UCSD-AML1 (cell line): Measurements from ENCODE around the gene PNMA6F.

ENCODE experiments used
- DNase-seq: peaks from one replicate; lab custom pipeline; 2025; ENCODE audit not compliant: unreplicated experiment; lab: John Stamatoyannopoulos, UW

Gene PNMA6F

GRCh38 chrX:153321381-153322124 is at the start of gene PNMA6F:
TSS of gene PNMA6F (minus strand) at chrX:153321767. CDS start at chrX:153320674, 1,093 bp downstream.
- no peak for DNase-seq

- no peak for DNase-seq
Observed at GRCh38 chrX:153371256-153371655, 49.7 kb upstream of the PNMA6F start.

GRCh38 chrX:153370293-153371055 is 48.9 kb upstream of the PNMA6F start:
- DNase-seq: no peak

GRCh38 chrX:153366878-153367538 is 45.4 kb upstream of the PNMA6F start:
- no peak for DNase-seq

GRCh38 chrX:153366119-153366518 is 44.6 kb upstream of the PNMA6F start:
- DNase-seq: no peak

GRCh38 chrX:153365670-153366069 is 44.1 kb upstream of the PNMA6F start:
- DNase-seq: no peak

- DNase-seq: no peak
Observed at GRCh38 chrX:153361781-153362397, 40.3 kb upstream of the PNMA6F start.

- DNase-seq: no peak
Observed at GRCh38 chrX:153357877-153358276, 36.3 kb upstream of the PNMA6F start.

GRCh38 chrX:153353416-153353815 is 31.8 kb upstream of the PNMA6F start:
- DNase-seq: no peak

- no peak for DNase-seq
Observed at GRCh38 chrX:153352858-153353257, 31.3 kb upstream of the PNMA6F start.

- DNase-seq: no peak
Observed at GRCh38 chrX:153351981-153352380, 30.4 kb upstream of the PNMA6F start.

- DNase-seq: no peak
Observed at GRCh38 chrX:153349952-153350351, 28.4 kb upstream of the PNMA6F start.

GRCh38 chrX:153348421-153348820 is 26.9 kb upstream of the PNMA6F start:
- no peak for DNase-seq

GRCh38 chrX:153347530-153347929 is 26.0 kb upstream of the PNMA6F start:
- DNase-seq: no peak

GRCh38 chrX:153343674-153344073 is 22.1 kb upstream of the PNMA6F start:
- DNase-seq: no peak

- DNase-seq: no peak
Observed at GRCh38 chrX:153342762-153343558, 21.4 kb upstream of the PNMA6F start.

GRCh38 chrX:153340111-153340510 is 18.5 kb upstream of the PNMA6F start:
- no peak for DNase-seq

GRCh38 chrX:153339662-153340061 is 18.1 kb upstream of the PNMA6F start:
- DNase-seq: no peak

GRCh38 chrX:153338836-153339235 is 17.3 kb upstream of the PNMA6F start:
- DNase-seq: no peak

GRCh38 chrX:153336988-153337387 is 15.4 kb upstream of the PNMA6F start:
- DNase-seq: no peak
